Measurements from ENCODE around the gene RMDN3. TPM values are rescaled to one million over a fixed set of nuclear protein-coding genes. Genes with fewer than 3 reads are reported as not detected.
A peak's percentile ranks its signal among the peaks of the same experiment; 100 is the strongest.

RMDN3 gene
- total RNA-seq, 1 donor from 2014 or later: 20.6 TPM

GRCh38 chr15:40697916-40698315, 57.1 kb downstream of the RMDN3 start:
- H3K4me3 ChIP-seq (ENCODE audit: low read depth, low read length): no peak overlapping the region
- TF ChIP-seq CTCF (conservative IDR thresholded peaks at IDR 0.05; ENCODE audit: low read depth, low read length): no peak
- DNase-seq (ENCODE audit: low read depth): no peak

- no peak for DNase-seq (ENCODE audit: low read depth)
- no peak for TF ChIP-seq CTCF (conservative IDR thresholded peaks at IDR 0.05; ENCODE audit: low read depth, low read length)
- peak overlapping the region; percentile 84 for H3K4me3 ChIP-seq (ENCODE audit: low read depth, low read length)
These were observed 58.8 kb downstream of the RMDN3 start for GRCh38 chr15:40696228-40696627.

- no peak for DNase-seq (ENCODE audit: low read depth)
- TF ChIP-seq CTCF (conservative IDR thresholded peaks at IDR 0.05; ENCODE audit: low read depth, low read length): no peak
- H3K4me3 ChIP-seq (ENCODE audit: low read depth, low read length): peak overlapping the region; percentile 84
These were observed 59.6 kb downstream of the RMDN3 start for GRCh38 chr15:40695469-40695890.

GRCh38 chr15:40694688-40695468, 60.2 kb downstream of the RMDN3 start, which contains the start of gene RAD51:
TSS of gene RAD51 (plus strand) at chr15:40695174. CDS start at chr15:40698759, 3,585 bp downstream.
- no peak for TF ChIP-seq CTCF (conservative IDR thresholded peaks at IDR 0.05; ENCODE audit: low read depth, low read length)
- DNase-seq (ENCODE audit: low read depth): peak; percentile 67
- peak within 1 kb of the TSS; percentile 84 for H3K4me3 ChIP-seq (ENCODE audit: low read depth, low read length)

GRCh38 chr15:40693904-40694687, 61.0 kb downstream of the RMDN3 start:
- no peak for DNase-seq (ENCODE audit: low read depth)
- no peak for TF ChIP-seq CTCF (conservative IDR thresholded peaks at IDR 0.05; ENCODE audit: low read depth, low read length)
- peak overlapping the region; percentile 84 for H3K4me3 ChIP-seq (ENCODE audit: low read depth, low read length)

GRCh38 chr15:40691737-40692136, 63.3 kb downstream of the RMDN3 start:
- no peak for TF ChIP-seq CTCF (conservative IDR thresholded peaks at IDR 0.05; ENCODE audit: low read depth, low read length)
- DNase-seq (ENCODE audit: low read depth): no peak
- H3K4me3 ChIP-seq (ENCODE audit: low read depth, low read length): no peak overlapping the region

Measured in epithelial cell of proximal tubule (primary cell).